ENCODE data around the gene CHIA.

CHIA gene

GRCh38 chr1:111366256-111366655 lies 75.6 kb downstream of the CHIA start:
- no peak for DNase-seq (ENCODE audit: low read depth)

- DNase-seq (ENCODE audit: low read depth), result no peak
These were observed 78.5 kb downstream of the CHIA start for GRCh38 chr1:111369177-111369576.

- DNase-seq (ENCODE audit: low read depth), result no peak
These were observed 79.0 kb downstream of the CHIA start for GRCh38 chr1:111369645-111370044.
